Measurements from ENCODE around the gene KCNJ2.

The KCNJ2 gene

GRCh38 chr17:70130289-70130688, 39.0 kb upstream of the KCNJ2 start:
- no peaks in the 10 kb centered on the region for H3F3A ChIP-seq (ENCODE audit: insufficient read depth, low read length)
- H3K4me3 ChIP-seq (ENCODE audit: low read depth, low read length, poor library complexity, severe bottlenecking), result no peak overlapping the region
- no peaks in the 10 kb centered on the region for H3K27me3 ChIP-seq (ENCODE audit: insufficient read depth, low read length)
- no peak overlapping the region for H3K4me2 ChIP-seq (ENCODE audit: low read length)
- H3K4me1 ChIP-seq (ENCODE audit: insufficient read depth, low read length, severe bottlenecking), result peaks cover 11% of the 10 kb centered on the region
- H3K9me3 ChIP-seq (ENCODE audit: low read length), result peaks cover 5% of the 10 kb centered on the region; the same call in 1 of the 2 replicates
- H4K20me1 ChIP-seq (ENCODE audit: insufficient read depth, low read length), result no peaks in the 10 kb centered on the region
- TF ChIP-seq CTCF (IDR thresholded peaks at IDR 0.05; ENCODE audit: low read length), result no peak
- no peak for TF ChIP-seq EZH2 (IDR thresholded peaks at IDR 0.05; ENCODE audit: borderline replicate concordance, low read length)
- H3K9me2 ChIP-seq (ENCODE audit: low read depth, low read length), result no peaks in the 10 kb centered on the region
- no peaks in the 10 kb centered on the region for H3K79me2 ChIP-seq (ENCODE audit: insufficient read depth, low read length)
- H3K36me3 ChIP-seq (ENCODE audit: insufficient read depth, low read length), result peaks cover 30% of the 10 kb centered on the region
- no peak overlapping the region for H3K9ac ChIP-seq (ENCODE audit: low read length)
- H2AFZ ChIP-seq (ENCODE audit: low read length), result no peak overlapping the region
- H3K27ac ChIP-seq (ENCODE audit: low read depth, low read length, poor library complexity, severe bottlenecking), result no peak overlapping the region

- Histone ChIP-seq H3K4me2 (ENCODE audit: low read length) (no peak overlapping the region), H3K36me3 (ENCODE audit: insufficient read depth, low read length) (peaks cover 25% of the 10 kb centered on the region)
These were observed 36.8 kb upstream of the KCNJ2 start for GRCh38 chr17:70132505-70132904.

GRCh38 chr17:70134042-70134441, 35.3 kb upstream of the KCNJ2 start:
- Histone ChIP-seq H3K79me2 (ENCODE audit: insufficient read depth, low read length) (no peaks in the 10 kb centered on the region), H3K27ac (ENCODE audit: low read depth, low read length, poor library complexity, severe bottlenecking) (no peak overlapping the region), H4K20me1 (ENCODE audit: insufficient read depth, low read length) (no peaks in the 10 kb centered on the region), H3K9me3 (ENCODE audit: low read length) (peaks cover 5% of the 10 kb centered on the region; the same call in 1 of the 2 replicates), H3K4me2 (ENCODE audit: low read length) (no peak overlapping the region), H2AFZ (ENCODE audit: low read length) (no peak overlapping the region), H3K9ac (ENCODE audit: low read length) (no peak overlapping the region), H3K4me1 (ENCODE audit: insufficient read depth, low read length, severe bottlenecking) (peaks cover 39% of the 10 kb centered on the region), H3F3A (ENCODE audit: insufficient read depth, low read length) (no peaks in the 10 kb centered on the region), H3K4me3 (ENCODE audit: low read depth, low read length, poor library complexity, severe bottlenecking) (no peak overlapping the region), H3K36me3 (ENCODE audit: insufficient read depth, low read length) (peaks cover 24% of the 10 kb centered on the region), H3K27me3 (ENCODE audit: insufficient read depth, low read length) (no peaks in the 10 kb centered on the region), H3K9me2 (ENCODE audit: low read depth, low read length) (no peaks in the 10 kb centered on the region)
- TF ChIP-seq EZH2 (IDR thresholded peaks at IDR 0.05; ENCODE audit: borderline replicate concordance, low read length), result no peak
- TF ChIP-seq CTCF (IDR thresholded peaks at IDR 0.05; ENCODE audit: low read length), result no peak

More at GRCh38 chr17:70132505-70132904, 36.8 kb upstream of the KCNJ2 start:
- Histone ChIP-seq H3K9me3 (ENCODE audit: low read length) (peaks cover 5% of the 10 kb centered on the region; the same call in 1 of the 2 replicates), H3K27ac (ENCODE audit: low read depth, low read length, poor library complexity, severe bottlenecking) (no peak overlapping the region), H3K9ac (ENCODE audit: low read length) (no peak overlapping the region), H3K79me2 (ENCODE audit: insufficient read depth, low read length) (no peaks in the 10 kb centered on the region), H3K27me3 (ENCODE audit: insufficient read depth, low read length) (no peaks in the 10 kb centered on the region), H3F3A (ENCODE audit: insufficient read depth, low read length) (no peaks in the 10 kb centered on the region), H3K9me2 (ENCODE audit: low read depth, low read length) (no peaks in the 10 kb centered on the region), H2AFZ (ENCODE audit: low read length) (no peak overlapping the region), H3K4me1 (ENCODE audit: insufficient read depth, low read length, severe bottlenecking) (peaks cover 33% of the 10 kb centered on the region), H4K20me1 (ENCODE audit: insufficient read depth, low read length) (no peaks in the 10 kb centered on the region), H3K4me3 (ENCODE audit: low read depth, low read length, poor library complexity, severe bottlenecking) (no peak overlapping the region)
- TF ChIP-seq CTCF (IDR thresholded peaks at IDR 0.05; ENCODE audit: low read length) (no peak), EZH2 (IDR thresholded peaks at IDR 0.05; ENCODE audit: borderline replicate concordance, low read length) (no peak)
